ENCODE data around the gene PARP3.

Gene PARP3

GRCh38 chr3:51966486-51966885 lies 24.3 kb downstream of the PARP3 start:
- TF ChIP-seq CTCF (IDR thresholded peaks at IDR 0.05; ENCODE audit: low read depth, low read length) = no peak
- peak overlapping the region; percentile 77 for H3K4me3 ChIP-seq (ENCODE audit: low read depth, low read length)

- TF ChIP-seq CTCF (IDR thresholded peaks at IDR 0.05; ENCODE audit: low read depth, low read length) = no peak
- peak overlapping the region; percentile 77 for H3K4me3 ChIP-seq (ENCODE audit: low read depth, low read length)
These were observed 24.8 kb downstream of the PARP3 start for GRCh38 chr3:51966922-51967383.

- peak within 1 kb of the TSS; percentile 77 for H3K4me3 ChIP-seq (ENCODE audit: low read depth, low read length)
- TF ChIP-seq CTCF (IDR thresholded peaks at IDR 0.05; ENCODE audit: low read depth, low read length) = no peak
These were observed 25.4 kb downstream of the PARP3 start, which contains the start of gene PCBP4 for GRCh38 chr3:51967384-51968169. PCBP4 (minus strand) TSS chr3:51967454; CDS start chr3:51961240, 6,214 bp downstream.

GRCh38 chr3:51968170-51968775 lies 26.1 kb downstream of the PARP3 start:
- peak overlapping the region; percentile 69 for H3K4me3 ChIP-seq (ENCODE audit: low read depth, low read length)
- no peak for TF ChIP-seq CTCF (IDR thresholded peaks at IDR 0.05; ENCODE audit: low read depth, low read length)

- TF ChIP-seq CTCF (IDR thresholded peaks at IDR 0.05; ENCODE audit: low read depth, low read length) = no peak
- H3K4me3 ChIP-seq (ENCODE audit: low read depth, low read length) = no peak overlapping the region
These were observed 26.9 kb downstream of the PARP3 start for GRCh38 chr3:51968883-51969678.

- H3K4me3 ChIP-seq (ENCODE audit: low read depth, low read length) = no peak overlapping the region
- TF ChIP-seq CTCF (IDR thresholded peaks at IDR 0.05; ENCODE audit: low read depth, low read length) = no peak
These were observed 27.7 kb downstream of the PARP3 start for GRCh38 chr3:51969841-51970240.

All from WI38 (cell line).